GM13977 (cell line): Measurements from ENCODE around the gene CADM2.

ENCODE experiments used
- DNase-seq: peaks from one replicate; pipeline ENCODE4 v3.0.0; 2012; ENCODE audit warnings: low spot score
- CTCF ChIP-seq: IDR thresholded peaks from 2 replicates; pipeline ENCODE4 v1.5.1; 2012; ENCODE audit warnings: mild to moderate bottlenecking, control low read depth; ENCODE audit not compliant: insufficient read depth; ENCODE audit errors: extremely low read depth, missing control alignments
- in situ Hi-C: fragments of 300-500 bp; cut with MboI; formaldehyde crosslinking; loops from one replicate; pipeline ENCODE4 v1.12.0; 2022; ENCODE audit warnings: low sequenced_read_pairs, low pct_unique_long_range_greater_than_20kb, mixed read lengths, inconsistent platforms; ENCODE audit not compliant: unreplicated experiment

Gene CADM2

GRCh38 chr3:85228966-85229365 lies 270.2 kb downstream of the CADM2 start:
- TF ChIP-seq CTCF, result no peak
- in situ Hi-C loops, result no loop called here
- DNase-seq, result no peak

GRCh38 chr3:85244091-85244490 lies 285.3 kb downstream of the CADM2 start:
- no peak for TF ChIP-seq CTCF
- in situ Hi-C loops, result no loop called here

GRCh38 chr3:85244519-85244918 lies 285.7 kb downstream of the CADM2 start:
- no peak for DNase-seq
- in situ Hi-C loops, result no loop called here
- TF ChIP-seq CTCF, result no peak

More at GRCh38 chr3:85244091-85244490, 285.3 kb downstream of the CADM2 start:
- DNase-seq, result no peak

GRCh38 chr3:85251766-85252165 lies 293.0 kb downstream of the CADM2 start:
- in situ Hi-C loops, result no loop called here
- no peak for TF ChIP-seq CTCF
- DNase-seq, result no peak

GRCh38 chr3:85252686-85253085 lies 293.9 kb downstream of the CADM2 start:
- DNase-seq, result no peak
- in situ Hi-C loops, result no loop called here
- no peak for TF ChIP-seq CTCF

- TF ChIP-seq CTCF, result no peak
- DNase-seq, result no peak
- in situ Hi-C loops, result no loop called here
These were observed 295.9 kb downstream of the CADM2 start for GRCh38 chr3:85254738-85255137.

GRCh38 chr3:85255949-85256348 lies 297.2 kb downstream of the CADM2 start:
- DNase-seq, result no peak
- in situ Hi-C loops, result no loop called here
- TF ChIP-seq CTCF, result no peak
